ENCODE measurements around the gene KCTD21.
"Not testable (repeated sequence)": the region's sequence is repeated elsewhere in the genome, so short reads cannot be mapped to it uniquely, and the experiment has no call there.

Gene KCTD21

GRCh38 chr11:78200061-78200460 lies 11.6 kb upstream of the KCTD21 start:
- DNase-seq: no peak

- DNase-seq: no peak
Observed at GRCh38 chr11:78199653-78200015, 11.2 kb upstream of the KCTD21 start.

GRCh38 chr11:78199015-78199652 lies 10.7 kb upstream of the KCTD21 start:
- DNase-seq: no peak

DNA sequence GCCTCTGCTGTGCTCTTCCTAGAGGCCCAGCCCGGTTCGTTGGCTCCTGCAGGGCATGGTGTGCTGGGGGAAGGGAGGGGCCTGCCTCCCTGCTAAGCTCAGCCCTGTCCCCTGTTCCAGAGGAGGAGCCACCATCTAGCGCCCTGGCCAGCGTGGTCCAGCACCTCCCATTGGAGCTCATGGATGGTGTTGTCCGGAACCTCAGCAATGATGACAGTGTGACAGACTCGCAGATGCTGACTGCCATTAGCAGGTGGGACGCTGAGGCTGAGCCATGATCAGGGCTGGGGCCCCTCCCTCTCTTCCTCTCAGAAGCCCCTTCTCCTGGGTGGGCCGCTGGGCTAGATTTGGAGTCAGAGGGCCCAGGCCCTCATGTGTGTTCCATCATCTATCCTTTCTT lies 9.4 kb upstream of the KCTD21 start:
- DNase-seq: no peak

- no peak for DNase-seq
Observed at GRCh38 chr11:78196661-78197091, 8.2 kb upstream of the KCTD21 start.

DNA sequence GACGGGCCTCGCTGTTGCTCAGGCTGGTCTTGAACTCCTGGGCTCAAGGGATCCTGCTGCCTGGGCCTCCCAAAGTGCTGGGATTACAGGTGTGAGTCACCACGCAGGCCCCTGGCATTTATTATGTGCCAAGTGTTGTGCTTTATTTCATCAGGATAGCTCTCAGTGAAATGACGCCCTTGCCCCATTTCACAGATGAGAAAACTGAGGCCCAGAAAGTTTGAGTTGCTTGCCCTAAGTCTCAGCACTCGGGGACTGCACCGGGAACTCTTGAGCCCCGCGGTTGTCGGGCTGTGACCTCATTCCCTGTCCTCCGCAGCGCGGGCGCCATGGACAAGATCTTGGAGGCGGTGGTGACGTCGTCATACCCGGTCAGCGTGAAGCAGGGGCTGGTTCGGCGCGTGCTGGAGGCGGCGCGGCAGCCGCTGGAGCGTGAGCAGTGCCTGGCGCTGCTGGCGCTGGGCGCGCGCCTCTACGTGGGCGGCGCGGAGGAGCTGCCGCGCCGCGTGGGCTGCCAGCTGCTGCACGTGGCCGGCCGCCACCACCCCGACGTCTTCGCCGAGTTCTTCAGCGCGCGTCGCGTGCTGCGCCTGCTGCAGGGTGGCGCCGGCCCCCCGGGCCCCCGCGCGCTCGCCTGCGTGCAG lies 7.6 kb upstream of the KCTD21 start:
- DNase-seq: peak; percentile 27

DNA sequence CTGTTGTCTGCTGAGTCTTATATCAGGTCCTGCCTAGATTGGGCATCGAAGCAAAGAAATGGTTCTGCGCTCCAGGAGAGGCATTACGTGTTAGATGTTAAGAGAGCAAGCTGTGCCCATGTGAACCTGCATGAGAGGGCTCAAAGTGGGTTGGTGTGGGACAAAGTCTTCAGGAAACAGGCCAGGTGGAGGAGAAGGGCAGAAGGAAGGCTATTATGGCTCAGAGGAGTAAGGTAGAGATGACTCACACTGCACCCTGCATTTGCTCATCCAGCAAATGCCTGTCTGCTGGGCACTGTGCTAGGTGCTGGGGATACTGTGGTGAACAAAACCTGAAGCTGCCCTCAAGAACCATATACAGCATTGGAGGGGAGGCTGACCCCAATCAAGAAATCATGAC lies 6.1 kb upstream of the KCTD21 start:
- no peak for DNase-seq

DNA sequence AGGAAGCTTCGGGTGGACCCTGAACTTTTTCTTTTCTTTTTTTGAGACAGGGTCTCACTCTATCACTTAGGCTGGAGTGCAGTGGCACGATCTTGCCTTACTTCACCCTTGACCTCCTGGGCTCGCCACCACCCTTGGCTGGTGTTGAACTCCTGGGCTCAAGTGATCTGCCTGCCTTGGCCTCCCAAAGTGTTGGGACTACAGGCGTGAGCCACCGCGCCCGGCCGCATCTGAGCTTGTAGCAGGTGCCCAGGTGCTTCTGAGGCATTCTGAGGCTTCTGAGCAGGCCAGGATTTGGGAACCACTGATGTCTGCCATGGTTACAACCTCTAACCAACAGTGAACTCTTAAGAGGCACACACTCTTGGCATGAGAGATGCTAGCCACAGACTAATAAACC lies 5.4 kb upstream of the KCTD21 start:
- no peak for DNase-seq

- no peak for DNase-seq
Observed at GRCh38 chr11:78192911-78193351, 4.5 kb upstream of the KCTD21 start.

- DNase-seq: no peak
Observed at GRCh38 chr11:78192223-78192719, 3.8 kb upstream of the KCTD21 start.

DNA sequence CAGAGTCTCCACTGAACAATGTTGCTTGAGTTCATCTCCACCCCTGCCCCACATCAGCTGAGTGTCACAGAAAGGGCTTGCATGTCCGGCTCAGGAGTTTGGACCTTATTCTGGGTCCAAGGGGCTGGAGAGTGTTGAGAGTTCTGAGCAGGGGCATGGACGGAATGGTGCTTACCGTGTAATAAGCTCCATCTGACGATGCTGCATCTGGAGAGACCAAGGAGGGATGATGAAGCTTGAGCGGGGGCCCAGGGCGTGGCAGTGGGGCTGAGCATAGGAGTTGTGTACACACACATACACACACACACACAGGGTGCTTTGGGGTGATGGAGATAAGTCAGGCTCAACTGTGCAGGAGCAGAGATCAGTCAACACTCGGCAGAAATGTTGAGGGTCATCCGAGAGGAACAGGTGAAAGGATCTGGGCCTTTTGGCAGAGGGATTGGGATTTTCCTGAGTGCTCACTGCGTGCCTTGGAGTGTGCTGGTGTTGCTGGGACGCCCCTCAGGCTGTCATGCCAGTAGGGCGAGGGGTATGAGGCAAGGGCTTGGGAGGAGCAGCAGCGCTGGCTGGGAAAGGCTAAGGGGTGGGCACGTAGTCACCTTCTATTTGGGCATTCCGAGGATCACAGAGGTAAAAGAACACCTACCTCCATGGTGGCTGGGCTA lies 2.6 kb upstream of the KCTD21 start:
- no peak for DNase-seq

- DNase-seq: no peak
Observed at GRCh38 chr11:78190374-78190773, 1.9 kb upstream of the KCTD21 start.

GRCh38 chr11:78189851-78190250 lies 1.4 kb upstream of the KCTD21 start:
- DNase-seq: no peak

DNA sequence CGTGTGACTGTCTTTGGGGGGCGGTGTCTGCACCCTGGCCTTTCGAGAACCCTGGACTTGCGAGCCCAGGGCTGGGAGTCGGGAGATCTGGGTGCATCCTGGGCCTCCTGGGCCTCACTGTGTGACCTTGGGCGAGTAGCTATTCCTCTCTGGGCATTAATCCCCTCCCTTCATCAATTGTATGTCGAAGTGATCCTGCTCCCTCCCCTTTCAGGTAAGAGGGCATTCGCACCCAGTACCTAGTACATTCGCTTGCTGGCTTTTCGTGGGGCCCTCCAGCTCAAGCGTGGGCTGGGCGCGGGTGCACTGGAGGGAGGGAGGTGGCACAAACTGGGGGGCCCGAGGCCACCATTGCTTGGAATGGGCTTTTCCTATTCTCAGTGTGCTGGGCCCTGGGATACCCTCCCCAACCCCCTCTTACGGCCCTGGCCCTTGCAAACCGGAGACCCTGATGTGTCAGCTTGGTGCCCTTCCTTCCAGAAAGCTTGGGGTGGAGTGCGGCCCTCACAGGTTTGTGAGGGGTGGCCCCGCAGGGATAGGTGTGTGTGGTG lies 823 bp upstream of the KCTD21 start:
- DNase-seq: no peak

DNA sequence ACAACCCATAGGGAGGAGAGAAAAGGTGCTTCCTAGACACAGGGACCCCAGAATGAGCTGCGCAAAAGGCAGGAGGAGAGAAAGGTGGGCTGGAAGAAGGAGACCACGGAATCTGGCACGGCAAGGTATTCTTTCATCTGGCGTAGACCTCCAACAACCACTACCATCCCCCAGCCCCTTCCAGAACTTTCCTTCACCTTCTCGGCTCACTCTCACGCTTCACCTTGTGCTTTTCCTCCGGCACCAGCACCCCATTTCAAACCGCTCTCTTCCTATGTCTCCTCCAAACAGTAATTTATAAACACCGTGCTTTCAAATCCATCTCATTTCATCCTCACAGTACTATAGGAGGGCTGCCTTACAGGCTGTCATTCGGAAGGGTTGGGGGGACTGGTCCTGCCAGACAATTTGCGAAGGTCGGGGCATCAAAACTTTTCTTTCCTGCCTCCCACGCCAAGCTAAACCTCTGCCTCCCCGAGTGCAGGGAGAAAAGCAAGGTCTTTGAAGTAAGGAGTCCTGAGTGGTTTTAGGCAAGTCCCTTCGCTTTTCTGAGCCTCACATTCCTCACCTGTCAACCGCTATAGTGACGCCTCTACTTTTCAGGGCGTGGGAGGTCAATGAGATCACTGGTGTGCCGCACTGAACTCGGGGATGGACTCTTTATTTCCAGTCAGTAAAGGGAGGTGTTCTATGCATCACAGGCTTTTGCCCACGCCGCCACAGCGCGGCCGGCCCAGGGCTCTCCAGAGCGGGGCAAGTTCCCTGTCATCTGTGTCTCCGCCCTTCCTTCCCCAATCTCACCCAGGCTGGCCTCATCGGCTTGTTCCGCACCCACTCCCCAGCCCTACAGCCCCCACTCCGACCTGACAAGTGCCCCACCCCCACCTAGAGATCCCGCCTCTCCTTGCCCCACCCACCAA lies 800 bp downstream of the KCTD21 start:
- no peak for DNase-seq

DNA sequence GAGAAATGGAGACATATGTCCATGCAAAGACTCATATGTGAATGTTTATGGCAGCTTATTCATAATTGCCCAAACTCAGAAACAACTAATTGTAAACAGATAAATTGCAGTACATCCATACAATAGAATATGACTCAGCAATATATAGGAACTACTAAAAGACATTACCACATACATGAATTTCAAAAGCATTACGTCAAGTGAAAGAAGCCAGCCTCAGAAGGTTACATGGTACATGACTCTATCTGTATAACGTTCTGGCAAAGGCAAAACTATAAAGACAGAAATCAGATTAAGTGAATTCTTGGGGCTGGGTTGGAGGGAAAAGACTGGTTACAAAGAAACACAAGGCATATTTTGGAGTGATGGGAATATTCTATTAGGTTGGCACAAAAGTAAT lies 7.2 kb downstream of the KCTD21 start:
- DNase-seq: peak; percentile 73

- no peak for DNase-seq
Observed at GRCh38 chr11:78180751-78181150, 7.7 kb downstream of the KCTD21 start.

DNA sequence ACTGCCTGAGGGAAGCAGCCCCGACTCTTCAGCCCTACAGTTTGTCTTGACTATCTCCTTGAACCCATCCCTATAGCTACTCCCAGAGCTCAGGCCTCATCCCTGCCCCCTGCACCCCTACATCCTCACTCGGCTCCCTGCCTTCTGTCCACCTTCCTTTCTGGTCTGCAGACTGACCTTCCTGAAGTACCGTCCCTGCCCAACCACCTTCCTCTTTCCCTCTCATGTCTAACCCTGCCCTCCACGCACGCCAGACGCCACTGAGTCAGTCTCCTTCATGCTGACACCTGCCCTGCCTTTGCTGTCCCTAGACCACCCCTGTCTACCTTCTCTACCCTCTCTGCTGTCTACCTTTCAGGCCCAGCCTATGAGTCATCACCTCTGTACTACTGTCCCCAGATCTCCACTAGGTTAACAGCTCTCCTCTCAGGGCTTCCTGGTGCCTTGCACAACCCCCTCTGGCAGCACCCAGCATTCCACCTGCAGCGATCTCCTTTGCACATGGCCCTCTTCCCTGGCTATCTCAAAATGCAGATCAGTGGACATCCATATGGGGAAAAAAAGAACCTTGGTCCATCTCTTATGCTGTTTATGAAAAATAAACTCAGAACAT lies 8.9 kb downstream of the KCTD21 start:
- no peak for DNase-seq

DNA sequence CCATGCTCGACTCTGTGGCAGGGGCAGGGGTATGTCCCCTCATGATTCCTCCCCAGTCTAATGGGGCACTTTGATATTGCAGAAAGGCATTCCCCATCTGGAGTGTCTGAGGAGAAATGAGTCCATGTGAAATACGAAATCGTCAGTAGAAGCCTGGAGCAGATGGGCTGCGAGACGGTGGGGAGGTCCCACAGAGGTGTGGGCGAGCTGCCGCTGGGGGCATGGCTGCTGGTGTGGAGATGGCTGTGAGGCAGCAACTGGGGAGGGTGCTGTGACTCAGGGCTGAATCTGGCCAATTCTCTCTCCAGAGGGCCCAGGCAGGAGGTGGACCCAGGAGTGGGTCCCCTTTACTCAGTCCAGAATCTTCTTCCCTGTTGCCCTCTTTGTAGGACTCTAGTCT lies 11.2 kb downstream of the KCTD21 start:
- DNase-seq: no peak

GRCh38 chr11:78176605-78177141 lies 11.8 kb downstream of the KCTD21 start:
- DNase-seq: no peak

DNA sequence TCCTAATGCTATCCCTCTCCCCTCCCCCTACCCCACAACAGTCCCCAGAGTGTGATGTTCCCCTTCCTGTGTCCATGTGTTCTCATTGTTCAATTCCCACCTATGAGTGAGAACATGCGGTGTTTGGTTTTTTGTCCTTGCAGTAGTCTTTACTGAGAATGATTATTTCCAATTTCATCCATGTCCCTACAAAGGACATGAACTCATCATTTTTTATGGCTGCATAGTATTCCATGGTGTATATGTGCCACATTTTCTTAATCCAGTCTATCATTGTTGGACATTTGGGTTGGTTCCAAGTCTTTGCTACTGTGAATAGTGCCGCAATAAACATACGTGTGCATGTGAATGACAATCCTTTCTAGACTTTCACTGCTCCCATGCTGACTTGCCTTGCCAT lies 12.6 kb downstream of the KCTD21 start:
- not testable (repeated sequence) for DNase-seq

GRCh38 chr11:78171951-78172350 lies 16.5 kb downstream of the KCTD21 start:
- no peak for DNase-seq

All from fibroblast of skin of right quadriceps (primary cell).